ENCODE measurements around the gene RHOF. TPM values are rescaled to one million over a fixed set of nuclear protein-coding genes. Genes with fewer than 3 reads are reported as not detected.

Gene RHOF
- total RNA-seq, 1 experiment from 2014 or later = 36.7 TPM

DNA sequence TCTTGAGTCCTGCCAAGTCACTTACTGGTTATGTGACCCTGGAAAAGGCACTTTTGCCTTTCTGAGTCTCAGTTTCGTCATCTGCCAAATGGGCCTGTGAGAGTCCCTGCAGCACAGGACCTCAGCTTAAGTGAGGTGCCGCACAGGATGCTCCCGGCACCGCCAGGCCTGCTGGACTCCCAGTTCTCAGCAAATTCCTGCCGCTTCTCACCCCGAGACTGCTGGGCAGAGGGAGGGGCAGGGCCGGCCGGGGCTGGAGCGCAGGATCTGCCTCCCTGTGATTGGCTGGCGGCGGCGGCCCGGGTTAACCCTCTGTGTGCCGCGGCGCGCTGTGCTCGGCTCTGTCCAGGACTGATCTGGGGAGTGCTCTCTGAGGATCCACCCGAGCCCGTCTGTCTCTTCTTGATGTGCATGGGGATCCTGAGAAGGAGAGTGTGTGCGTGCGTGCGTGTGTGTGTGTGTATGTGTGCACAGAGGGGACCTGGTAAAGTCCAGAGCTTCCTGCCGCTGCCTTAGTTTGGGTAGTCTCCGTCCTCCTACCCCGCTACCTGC, 18.9 kb upstream of the RHOF start:
- Mint-ChIP-seq H3K4me3 (ENCODE audit: unreplicated experiment) (peak overlapping the region; percentile 73), H3K9me3 (ENCODE audit: unreplicated experiment) (no peaks in the 10 kb centered on the region), H3K27ac (ENCODE audit: unreplicated experiment) (no peak overlapping the region), H3K27me3 (ENCODE audit: insufficient read depth, unreplicated experiment) (no peaks in the 10 kb centered on the region), H3K36me3 (ENCODE audit: insufficient read depth, unreplicated experiment) (peaks cover 45% of the 10 kb centered on the region), H3K4me1 (ENCODE audit: low read depth, unreplicated experiment) (peaks cover 5% of the 10 kb centered on the region)
- H3K4me1 ChIP-seq = peaks cover 15% of the 10 kb centered on the region
- DNase-seq = peak; percentile 62 to 63
- H3K27me3 ChIP-seq (replicated peaks; ENCODE audit: control insufficient read depth, insufficient read depth, low read length) = no peaks in the 10 kb centered on the region
- POLR2A ChIA-PET = interaction anchor here (1.6 to 2.7 kb wide), 3 partner anchors 10 to 76 kb away, joined by 4 to 17 read pairs (median 17); partner anchors contain the start of gene PSMD9
- intact Hi-C loops (cut with micrococcal nuclease; ENCODE audit: unreplicated experiment) = loop anchor here (1.0 kb wide), 1 partner anchor 18 kb away; no protein-coding TSS in a partner anchor
- no peaks in the 10 kb centered on the region; the same call in none of the 2 replicates for H3K36me3 ChIP-seq (ENCODE audit: control insufficient read depth, insufficient read depth, low read length)
- BruUV-seq (replicated peaks) = no TSS peak
- CTCF ChIA-PET = interaction anchor here (0.5 to 5.3 kb wide), 12 partner anchors 9 to 126 kb away, joined by 3 to 145 read pairs (median 4); partner anchors contain the start of genes PSMD9 and RHOF
- H3K4me3 ChIP-seq (ENCODE audit: low read depth, low read length) = peak overlapping the region; percentile 33
- TF ChIP-seq, protein P1, sequence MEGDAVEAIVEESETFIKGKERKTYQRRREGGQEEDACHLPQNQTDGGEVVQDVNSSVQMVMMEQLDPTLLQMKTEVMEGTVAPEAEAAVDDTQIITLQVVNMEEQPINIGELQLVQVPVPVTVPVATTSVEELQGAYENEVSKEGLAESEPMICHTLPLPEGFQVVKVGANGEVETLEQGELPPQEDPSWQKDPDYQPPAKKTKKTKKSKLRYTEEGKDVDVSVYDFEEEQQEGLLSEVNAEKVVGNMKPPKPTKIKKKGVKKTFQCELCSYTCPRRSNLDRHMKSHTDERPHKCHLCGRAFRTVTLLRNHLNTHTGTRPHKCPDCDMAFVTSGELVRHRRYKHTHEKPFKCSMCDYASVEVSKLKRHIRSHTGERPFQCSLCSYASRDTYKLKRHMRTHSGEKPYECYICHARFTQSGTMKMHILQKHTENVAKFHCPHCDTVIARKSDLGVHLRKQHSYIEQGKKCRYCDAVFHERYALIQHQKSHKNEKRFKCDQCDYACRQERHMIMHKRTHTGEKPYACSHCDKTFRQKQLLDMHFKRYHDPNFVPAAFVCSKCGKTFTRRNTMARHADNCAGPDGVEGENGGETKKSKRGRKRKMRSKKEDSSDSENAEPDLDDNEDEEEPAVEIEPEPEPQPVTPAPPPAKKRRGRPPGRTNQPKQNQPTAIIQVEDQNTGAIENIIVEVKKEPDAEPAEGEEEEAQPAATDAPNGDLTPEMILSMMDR (IDR thresholded peaks at IDR 0.05; ENCODE audit: insufficient read depth in 1 of 2, low read depth in 1 of 2, low read length in 1 of 2, severe bottlenecking in 1 of 2, unreplicated experiment in 1 of 2) = no peak
- no peaks in the 10 kb centered on the region for H3K9me3 ChIP-seq

DNA sequence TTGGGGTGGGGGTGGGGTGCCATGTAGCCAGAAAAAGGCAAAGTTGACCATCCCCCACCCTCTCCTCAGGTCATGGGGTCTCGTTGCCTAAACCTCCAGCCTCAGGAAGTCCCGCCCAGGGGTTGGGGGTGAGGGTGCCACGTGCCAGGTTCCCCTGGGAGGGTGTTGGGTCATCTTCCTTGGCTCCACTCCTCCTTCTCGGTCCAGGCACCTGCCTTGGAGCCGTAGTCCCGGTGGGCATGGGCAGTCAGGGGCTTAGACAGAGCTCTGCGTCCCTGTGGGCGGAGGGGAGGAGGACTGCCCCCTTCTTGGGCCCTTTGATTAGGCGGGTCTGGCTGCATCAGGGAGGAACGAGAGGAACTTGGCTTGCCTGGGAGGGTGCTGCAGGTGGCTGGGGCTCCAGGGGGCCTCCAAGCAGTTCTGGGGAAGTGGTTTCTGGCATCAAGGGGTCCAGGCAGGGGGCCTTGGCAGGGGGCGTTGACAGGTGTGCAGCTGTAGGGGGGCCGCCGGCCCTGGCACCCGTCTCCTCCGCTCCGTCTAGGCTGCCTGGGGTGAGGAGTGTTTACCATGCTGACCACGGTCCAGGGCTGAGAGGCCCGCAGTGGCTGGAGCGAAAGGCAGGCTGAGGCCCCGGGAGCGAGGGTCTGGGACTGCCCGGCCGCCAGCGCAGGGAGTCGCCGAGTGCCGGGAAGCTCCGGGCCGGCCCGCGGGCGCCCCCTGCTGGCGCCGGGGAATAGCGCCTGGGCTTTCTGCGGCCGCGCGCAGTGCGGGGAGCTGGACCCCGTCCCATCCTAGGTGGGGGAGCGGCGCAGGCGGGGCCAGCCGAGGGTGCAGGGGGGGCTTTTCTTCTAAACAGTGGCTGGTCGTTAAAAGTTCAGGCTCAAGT, 18.2 kb upstream of the RHOF start:
- peak; percentile 59 to 84 for DNase-seq
- BruUV-seq (replicated peaks) = no TSS peak
- Mint-ChIP-seq H3K27me3 (ENCODE audit: insufficient read depth, unreplicated experiment) (no peaks in the 10 kb centered on the region), H3K9me3 (ENCODE audit: unreplicated experiment) (no peaks in the 10 kb centered on the region), H3K36me3 (ENCODE audit: insufficient read depth, unreplicated experiment) (peaks cover 47% of the 10 kb centered on the region), H3K4me3 (ENCODE audit: unreplicated experiment) (peak overlapping the region; percentile 73), H3K27ac (ENCODE audit: unreplicated experiment) (peak overlapping the region; percentile 42), H3K4me1 (ENCODE audit: low read depth, unreplicated experiment) (peaks cover 6% of the 10 kb centered on the region)
- ChIA-PET CTCF (interaction anchor here (0.6 to 5.3 kb wide), 13 partner anchors 9 to 218 kb away, joined by 3 to 145 read pairs (median 4); partner anchors contain the start of genes PSMD9 and RHOF), POLR2A (interaction anchor here (0.9 to 2.7 kb wide), 5 partner anchors 9 to 77 kb away, joined by 3 to 17 read pairs (median 8); partner anchors contain the start of genes PSMD9 and RHOF)
- H3K9me3 ChIP-seq = no peaks in the 10 kb centered on the region
- TF ChIP-seq, protein P1 (IDR thresholded peaks at IDR 0.05; ENCODE audit: insufficient read depth in 1 of 2, low read depth in 1 of 2, low read length in 1 of 2, severe bottlenecking in 1 of 2, unreplicated experiment in 1 of 2) = peak; percentile 72 to 97
- H3K27me3 ChIP-seq (replicated peaks; ENCODE audit: control insufficient read depth, insufficient read depth, low read length) = no peaks in the 10 kb centered on the region
- peaks cover 15% of the 10 kb centered on the region for H3K4me1 ChIP-seq
- no peaks in the 10 kb centered on the region; the same call in none of the 2 replicates for H3K36me3 ChIP-seq (ENCODE audit: control insufficient read depth, insufficient read depth, low read length)
- intact Hi-C loops (cut with micrococcal nuclease; ENCODE audit: unreplicated experiment) = loop anchor here (1.0 kb wide), 1 partner anchor 17 kb away; no protein-coding TSS in a partner anchor
- H3K4me3 ChIP-seq (ENCODE audit: low read depth, low read length) = peak overlapping the region; percentile 33

All from Caco-2 (cell line).